SK-N-SH (cell line): ENCODE results near the gene OR3A2. TPM values are rescaled to one million over a fixed set of nuclear protein-coding genes. Genes with fewer than 3 reads are reported as not detected.
"Not testable (repeated sequence)": the region's sequence is repeated elsewhere in the genome, so short reads cannot be mapped to it uniquely, and the experiment has no call there.

Experiments used
- CTCF ChIA-PET: fragments of 300-600, 350-600 bp; formaldehyde crosslinking; extraction: SDS; loops from one replicate; lab custom pipeline; 2021; lab: Yijun Ruan, JAX
- POLR2A ChIA-PET: fragments of 350-600 bp; sonication (Branson Sonifier 250); formaldehyde crosslinking; extraction: SDS; loops from one replicate; lab custom pipeline; 2020; ENCODE audit warnings: antibody characterized with exemption, inconsistent platforms; lab: Yijun Ruan, JAX
- DNase-seq: peaks from one replicate; pipeline ENCODE4 v3.0.0; 2012
- H2AFZ ChIP-seq: fragments of 200-600 bp; sonication (generic); 2 replicates; pipeline ENCODE4 v1.8.1; 2016; ENCODE audit warnings: antibody characterized with exemption, mild to moderate bottlenecking, low read depth
- H3F3A ChIP-seq: fragments of 200-600 bp; sonication (generic); replicated peaks from 2 replicates; pipeline ENCODE3; 2016; ENCODE audit warnings: antibody characterized with exemption, mild to moderate bottlenecking; ENCODE audit not compliant: insufficient read depth
- H3K27ac ChIP-seq, 2 experiments: fragments of 200-500 bp in 1 of 2; fragments of 200-600 bp in 1 of 2; sonication (Bioruptor generic) in 1 of 2; sonication (generic), shearing (Covaris generic) in 1 of 2; 2 replicates each; pipeline versions ENCODE4 v1.5.1 to v1.6.1; 2014 to 2016; ENCODE audit warnings: low read depth in 2 of 2, inconsistent platforms in 1 of 2, low read length in 1 of 2, mild to moderate bottlenecking in 1 of 2, mixed read lengths in 1 of 2
- H3K27me3 ChIP-seq: fragments of 200-600 bp; sonication (generic), shearing (Covaris generic); 2 replicates; pipeline ENCODE4 v1.6.1; 2016; ENCODE audit warnings: mixed run types; ENCODE audit not compliant: insufficient read depth
- H3K36me3 ChIP-seq, 2 experiments: fragments of 200-500 bp in 1 of 2; fragments of 200-600 bp in 1 of 2; sonication (Bioruptor generic) in 1 of 2; sonication (generic) in 1 of 2; replicated peaks in 1 of 2; 2 replicates each; pipeline versions ENCODE3 to v1.5.1; 2014 to 2016; ENCODE audit warnings: low read length in 1 of 2, mild to moderate bottlenecking in 1 of 2; ENCODE audit not compliant: insufficient read depth in 2 of 2, control insufficient read depth in 1 of 2
- H3K4me1 ChIP-seq, 2 experiments: fragments of 200-500 bp in 1 of 2; fragments of 200-600 bp in 1 of 2; sonication (Bioruptor generic) in 1 of 2; sonication (generic), shearing (Covaris generic) in 1 of 2; 2 replicates each; pipeline versions ENCODE4 v1.5.1 to v1.6.1; 2014 to 2016; ENCODE audit warnings: low read depth in 1 of 2, low read length in 1 of 2, mixed run types in 1 of 2; ENCODE audit not compliant: insufficient read depth in 2 of 2, control insufficient read depth in 1 of 2
- H3K4me2 ChIP-seq: fragments of 200-600 bp; sonication (generic), shearing (Covaris generic); 2 replicates; pipeline ENCODE4 v1.6.1; 2017; ENCODE audit warnings: mixed run types
- H3K4me3 ChIP-seq, 2 experiments: fragments of 200-500 bp in 1 of 2; fragments of 200-600 bp in 1 of 2; sonication (Bioruptor generic) in 1 of 2; sonication (generic), shearing (Covaris generic) in 1 of 2; 2 replicates each; pipeline versions ENCODE4 v1.5.1 to v1.8.1; 2014 to 2016; ENCODE audit warnings: low read depth in 2 of 2, inconsistent platforms in 1 of 2, low read length in 1 of 2, mild to moderate bottlenecking in 1 of 2, mixed read lengths in 1 of 2, moderate library complexity in 1 of 2
- H3K79me2 ChIP-seq: fragments of 200-600 bp; sonication (generic); 2 replicates; pipeline ENCODE4 v1.8.1; 2017; ENCODE audit warnings: mild to moderate bottlenecking; ENCODE audit not compliant: insufficient read depth
- H3K9ac ChIP-seq: fragments of 200-600 bp; sonication (generic); 2 replicates; pipeline ENCODE4 v1.6.1; 2017; ENCODE audit warnings: mixed run types
- H3K9me2 ChIP-seq: fragments of 200-600 bp; sonication (generic); 2 replicates; pipeline ENCODE4 v1.6.1; 2017; ENCODE audit warnings: mixed run types
- H3K9me3 ChIP-seq: fragments of 200-600 bp; sonication (generic); 2 replicates; pipeline ENCODE4 v1.6.1; 2017; ENCODE audit warnings: mixed run types, mild to moderate bottlenecking, moderate library complexity
- H4K20me1 ChIP-seq: fragments of 200-600 bp; sonication (generic); 2 replicates; pipeline ENCODE4 v1.6.1; 2017; ENCODE audit warnings: mild to moderate bottlenecking, mixed run types; ENCODE audit not compliant: insufficient read depth
- CHD2 ChIP-seq: fragments of 150-350 bp; IDR thresholded peaks from 2 replicates; pipeline ENCODE4 v1.6.1; 2018; ENCODE audit warnings: low read length; ENCODE audit not compliant: partially characterized antibody
- ELF1 ChIP-seq: IDR thresholded peaks from 2 replicates; pipeline ENCODE4 v1.4.0; 2012
- EZH2phosphoT487 ChIP-seq: fragments of 200-600 bp; sonication (generic); IDR thresholded peaks from 2 replicates; pipeline ENCODE4 v1.6.1; 2017; ENCODE audit warnings: low read depth, mixed run types, mild to moderate bottlenecking, antibody characterized with exemption, moderate library complexity, borderline replicate concordance
- NFIC ChIP-seq: IDR thresholded peaks from 2 replicates; pipeline ENCODE4 v1.4.0; 2012; ENCODE audit warnings: borderline replicate concordance
- TAF1 ChIP-seq: IDR thresholded peaks from 2 replicates; pipeline ENCODE4 v1.6.1; 2012; ENCODE audit warnings: low read depth, mild to moderate bottlenecking, low read length, moderate library complexity, borderline replicate concordance
- USF1 ChIP-seq: IDR thresholded peaks from 2 replicates; pipeline ENCODE4 v1.4.0; 2012; ENCODE audit warnings: low read depth, borderline replicate concordance
- WGBS: methylation state at CpG from one replicate; pipeline ENCODE4 v1.1.6; 2017; ENCODE audit warnings: low lambda C conversion rate; 5-methylcytosine and 5-hydroxymethylcytosine counted together
- polyA plus RNA-seq, 3 experiments: library from polyadenylated mRNA; depleted of rRNA; stranded (reverse); fragments of >200 nt; gene quantifications; 2 replicates each; pipeline ENCODE4 v1.2.3, GENCODE V29; 2012
- TF ChIP-seq, protein P1 (sequence below): fragments of 150-350 bp; IDR thresholded peaks from 2 replicates; pipeline ENCODE4 v1.6.1; 2017; ENCODE audit warnings: antibody characterized with exemption, low read length, low read depth, borderline replicate concordance
- TF ChIP-seq, protein P2 (sequence below): IDR thresholded peaks from 2 replicates; pipeline ENCODE4 v1.4.0; 2012; ENCODE audit warnings: low read depth, borderline replicate concordance
- TF ChIP-seq, protein P3 (sequence below): fragments of 200-600 bp; sonication (generic); IDR thresholded peaks from 2 replicates; pipeline ENCODE4 v1.6.1; 2017; ENCODE audit warnings: antibody characterized with exemption, mild to moderate bottlenecking, moderate library complexity

Gene OR3A2
- polyA plus RNA-seq, 1 of the 3 experiments (the other 2 are of a cell fraction): not detected

DNA sequence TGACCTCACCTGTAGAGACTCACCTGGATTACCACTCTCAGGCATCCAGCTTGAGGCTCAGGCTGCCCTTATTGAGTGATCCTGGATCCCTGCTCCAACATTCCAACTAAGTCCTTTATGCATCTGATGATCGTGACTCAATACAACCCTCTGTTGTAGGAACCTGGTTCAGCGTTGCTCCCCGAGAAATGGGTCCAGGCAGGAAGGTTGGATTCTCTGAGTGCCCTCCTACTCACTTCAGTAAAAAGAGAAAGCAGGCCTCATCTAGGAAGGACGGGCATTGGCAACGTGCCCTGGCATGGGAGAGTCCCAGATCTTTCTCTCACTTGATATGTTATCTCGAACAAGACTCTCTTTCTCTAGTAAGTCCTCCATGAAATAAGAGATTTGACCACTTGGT lies 87.8 kb downstream of the OR3A2 start, which contains the start of gene OR3A1:
TSS of gene OR3A1 (minus strand) at position 101 of the 400 bp plus-strand sequence. CDS start 5,778 bp downstream, outside the sequence.
- H4K20me1 ChIP-seq: no peaks in the 10 kb centered on the region
- no peaks in the 10 kb centered on the region for H3K4me1 ChIP-seq
- CTCF ChIA-PET: no interaction called here
- no peak within 1 kb of the TSS for H3K27ac ChIP-seq
- no peaks in the 10 kb centered on the region for H3K9me2 ChIP-seq
- DNase-seq: no peak
- H3K27me3 ChIP-seq: no peaks in the 10 kb centered on the region
- TF ChIP-seq, protein P1, sequence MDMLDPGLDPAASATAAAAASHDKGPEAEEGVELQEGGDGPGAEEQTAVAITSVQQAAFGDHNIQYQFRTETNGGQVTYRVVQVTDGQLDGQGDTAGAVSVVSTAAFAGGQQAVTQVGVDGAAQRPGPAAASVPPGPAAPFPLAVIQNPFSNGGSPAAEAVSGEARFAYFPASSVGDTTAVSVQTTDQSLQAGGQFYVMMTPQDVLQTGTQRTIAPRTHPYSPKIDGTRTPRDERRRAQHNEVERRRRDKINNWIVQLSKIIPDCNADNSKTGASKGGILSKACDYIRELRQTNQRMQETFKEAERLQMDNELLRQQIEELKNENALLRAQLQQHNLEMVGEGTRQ: no peak
- TF ChIP-seq, protein P2, sequence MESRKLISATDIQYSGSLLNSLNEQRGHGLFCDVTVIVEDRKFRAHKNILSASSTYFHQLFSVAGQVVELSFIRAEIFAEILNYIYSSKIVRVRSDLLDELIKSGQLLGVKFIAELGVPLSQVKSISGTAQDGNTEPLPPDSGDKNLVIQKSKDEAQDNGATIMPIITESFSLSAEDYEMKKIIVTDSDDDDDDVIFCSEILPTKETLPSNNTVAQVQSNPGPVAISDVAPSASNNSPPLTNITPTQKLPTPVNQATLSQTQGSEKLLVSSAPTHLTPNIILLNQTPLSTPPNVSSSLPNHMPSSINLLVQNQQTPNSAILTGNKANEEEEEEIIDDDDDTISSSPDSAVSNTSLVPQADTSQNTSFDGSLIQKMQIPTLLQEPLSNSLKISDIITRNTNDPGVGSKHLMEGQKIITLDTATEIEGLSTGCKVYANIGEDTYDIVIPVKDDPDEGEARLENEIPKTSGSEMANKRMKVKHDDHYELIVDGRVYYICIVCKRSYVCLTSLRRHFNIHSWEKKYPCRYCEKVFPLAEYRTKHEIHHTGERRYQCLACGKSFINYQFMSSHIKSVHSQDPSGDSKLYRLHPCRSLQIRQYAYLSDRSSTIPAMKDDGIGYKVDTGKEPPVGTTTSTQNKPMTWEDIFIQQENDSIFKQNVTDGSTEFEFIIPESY: no peak
- TF ChIP-seq ELF1 (no peak), EZH2phosphoT487 (no peak), CHD2 (no peak), NFIC (no peak)
- TF ChIP-seq, all 33 proteins: peak for 0
- H2AFZ ChIP-seq: no peak within 1 kb of the TSS
- no peaks in the 10 kb centered on the region for H3K36me3 ChIP-seq
- H3K9ac ChIP-seq: no peak within 1 kb of the TSS
- no peak within 1 kb of the TSS for H3K4me2 ChIP-seq
- no peaks in the 10 kb centered on the region for H3F3A ChIP-seq
- H3K79me2 ChIP-seq: no peaks in the 10 kb centered on the region
- H3K9me3 ChIP-seq: no peaks in the 10 kb centered on the region
- under 1% methylated on average over 6 of the region's 6 CpGs for WGBS
- no peak within 1 kb of the TSS for H3K4me3 ChIP-seq
- POLR2A ChIA-PET: no interaction called here

DNA sequence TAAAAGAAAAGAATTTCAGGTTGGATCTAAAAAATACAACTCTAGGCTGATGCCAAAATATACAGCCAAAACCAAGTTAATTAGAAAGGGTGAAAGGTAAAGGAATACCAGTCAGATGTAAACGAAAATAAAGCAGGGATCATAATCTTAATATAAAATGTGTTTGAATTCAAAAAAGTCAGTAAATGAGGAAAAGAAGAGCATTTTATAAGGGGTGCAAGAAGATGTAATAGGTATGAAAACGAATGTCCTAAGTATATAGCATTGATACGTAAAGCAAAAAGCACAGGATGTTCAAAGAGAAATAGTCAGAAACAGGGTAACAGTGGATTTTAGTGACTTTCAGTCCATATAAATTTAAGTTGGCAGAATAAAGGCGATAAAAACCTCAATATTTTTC lies 90.5 kb downstream of the OR3A2 start:
- WGBS: 4% methylated on average over 4 of the region's 4 CpGs
- Histone ChIP-seq H3K79me2 (no peaks in the 10 kb centered on the region), H3K9me3 (no peaks in the 10 kb centered on the region), H3F3A (no peaks in the 10 kb centered on the region), H3K27me3 (no peaks in the 10 kb centered on the region), H3K36me3 (no peaks in the 10 kb centered on the region), H3K4me2 (no peak overlapping the region), H4K20me1 (no peaks in the 10 kb centered on the region)
- CTCF ChIA-PET: interaction anchor here (1.0 kb wide), 1 partner anchor 10 kb away, joined by 4 read pairs; no protein-coding TSS in a partner anchor
- DNase-seq: no peak
- POLR2A ChIA-PET: no interaction called here
- TF ChIP-seq TAF1: no peak
- no peak for TF ChIP-seq USF1
- TF ChIP-seq ELF1: no peak
- TF ChIP-seq, protein P3, sequence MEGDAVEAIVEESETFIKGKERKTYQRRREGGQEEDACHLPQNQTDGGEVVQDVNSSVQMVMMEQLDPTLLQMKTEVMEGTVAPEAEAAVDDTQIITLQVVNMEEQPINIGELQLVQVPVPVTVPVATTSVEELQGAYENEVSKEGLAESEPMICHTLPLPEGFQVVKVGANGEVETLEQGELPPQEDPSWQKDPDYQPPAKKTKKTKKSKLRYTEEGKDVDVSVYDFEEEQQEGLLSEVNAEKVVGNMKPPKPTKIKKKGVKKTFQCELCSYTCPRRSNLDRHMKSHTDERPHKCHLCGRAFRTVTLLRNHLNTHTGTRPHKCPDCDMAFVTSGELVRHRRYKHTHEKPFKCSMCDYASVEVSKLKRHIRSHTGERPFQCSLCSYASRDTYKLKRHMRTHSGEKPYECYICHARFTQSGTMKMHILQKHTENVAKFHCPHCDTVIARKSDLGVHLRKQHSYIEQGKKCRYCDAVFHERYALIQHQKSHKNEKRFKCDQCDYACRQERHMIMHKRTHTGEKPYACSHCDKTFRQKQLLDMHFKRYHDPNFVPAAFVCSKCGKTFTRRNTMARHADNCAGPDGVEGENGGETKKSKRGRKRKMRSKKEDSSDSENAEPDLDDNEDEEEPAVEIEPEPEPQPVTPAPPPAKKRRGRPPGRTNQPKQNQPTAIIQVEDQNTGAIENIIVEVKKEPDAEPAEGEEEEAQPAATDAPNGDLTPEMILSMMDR: no peak
- TF ChIP-seq, all 33 proteins: peak for 0
- no peak overlapping the region for H3K27ac ChIP-seq
- H2AFZ ChIP-seq: no peak overlapping the region
- H3K4me3 ChIP-seq: no peak overlapping the region
- no peak overlapping the region for H3K9ac ChIP-seq
- H3K9me2 ChIP-seq: no peaks in the 10 kb centered on the region
- no peaks in the 10 kb centered on the region for H3K4me1 ChIP-seq

- POLR2A ChIA-PET, H4K20me1 ChIP-seq, H3K36me3 ChIP-seq, H3K79me2 ChIP-seq, H3K27me3 ChIP-seq, H3K4me1 ChIP-seq, H3K9me3 ChIP-seq, H3K9me2 ChIP-seq, H3K9ac ChIP-seq, DNase-seq, H2AFZ ChIP-seq, CTCF ChIA-PET, H3F3A ChIP-seq, H3K4me3 ChIP-seq, H3K27ac ChIP-seq, H3K4me2 ChIP-seq: not testable (repeated sequence)
- 0% methylated on average over 1 of the region's 1 CpG for WGBS
Observed at GRCh38 chr17:3293548-3293947, 92.6 kb downstream of the OR3A2 start.
